Karpas-422 (cell line): ENCODE data around the gene DQX1. TPM values are rescaled to one million over a fixed set of nuclear protein-coding genes. Genes with fewer than 3 reads are reported as not detected.
A peak's percentile ranks its signal among the peaks of the same experiment; 100 is the strongest.

Experiments used
- DNase-seq: peaks from one replicate; pipeline ENCODE4 v3.0.0-alpha.2; 2015
- H2AFZ ChIP-seq: fragments of 200-600 bp; sonication (generic); 2 replicates; pipeline ENCODE4 v1.6.1; 2014; ENCODE audit warnings: antibody characterized with exemption, low read length, mixed read lengths
- H3K27ac ChIP-seq: fragments of 200-600 bp; sonication (generic); 2 replicates; pipeline ENCODE4 v1.5.1; 2014; ENCODE audit warnings: mild to moderate bottlenecking, low read length, moderate library complexity
- H3K27me3 ChIP-seq: fragments of 200-600 bp; sonication (generic); 2 replicates; pipeline ENCODE4 v1.6.1; 2014; ENCODE audit warnings: low read length, mixed read lengths
- H3K36me3 ChIP-seq: fragments of 200-600 bp; sonication (generic); 2 replicates; pipeline ENCODE4 v1.6.1; 2014; ENCODE audit warnings: low read length, mixed read lengths; ENCODE audit not compliant: insufficient read depth
- H3K4me1 ChIP-seq: fragments of 200-600 bp; sonication (generic); 2 replicates; pipeline ENCODE4 v1.6.1; 2014; ENCODE audit warnings: mild to moderate bottlenecking, low read length, mixed read lengths
- H3K4me2 ChIP-seq: fragments of 200-600 bp; sonication (generic); 2 replicates; pipeline ENCODE4 v1.6.1; 2014; ENCODE audit warnings: low read length, low read depth, mild to moderate bottlenecking; ENCODE audit not compliant: poor library complexity, severe bottlenecking
- H3K4me3 ChIP-seq: fragments of 200-600 bp; sonication (generic); 2 replicates; pipeline ENCODE4 v1.5.1; 2014; ENCODE audit warnings: mild to moderate bottlenecking, antibody characterized with exemption, low read length, mixed read lengths
- H3K79me2 ChIP-seq: fragments of 200-600 bp; sonication (generic); 2 replicates; pipeline ENCODE4 v1.6.1; 2014; ENCODE audit warnings: mild to moderate bottlenecking, low read length, mixed read lengths
- H3K9ac ChIP-seq: fragments of 200-600 bp; sonication (generic); 2 replicates; pipeline ENCODE4 v1.6.0; 2014; ENCODE audit warnings: low read length
- H3K9me2 ChIP-seq: fragments of 200-600 bp; sonication (generic), shearing (Covaris generic); replicated peaks from 2 replicates; pipeline ENCODE4 v1.6.0; 2014; ENCODE audit warnings: mild to moderate bottlenecking, low read length, moderate library complexity; ENCODE audit not compliant: insufficient read depth
- H3K9me3 ChIP-seq: fragments of 300-700, 200-600 bp; sonication (generic); 2 replicates; pipeline ENCODE4 v1.6.1; 2014; ENCODE audit warnings: low read length, mixed read lengths
- H4K20me1 ChIP-seq: fragments of 200-600 bp; sonication (generic); 2 replicates; pipeline ENCODE4 v1.6.1; 2014; ENCODE audit warnings: mild to moderate bottlenecking, antibody characterized with exemption, low read length, low read depth; ENCODE audit not compliant: insufficient read depth
- total RNA-seq: library from RNA; depleted of rRNA; stranded (reverse); fragments of >200 nt; shearing (Covaris generic); gene quantifications from 2 replicates; pipeline ENCODE4 v1.2.3, GENCODE V29; 2014; ENCODE audit warnings: low replicate concordance

Gene DQX1
- total RNA-seq, 1 experiment from 2014 or later = 22.6 TPM

GRCh38 chr2:74532222-74532621, 6.2 kb upstream of the DQX1 start:
- H3K9me2 ChIP-seq = no peaks in the 10 kb centered on the region
- no peak overlapping the region for H2AFZ ChIP-seq
- no peaks in the 10 kb centered on the region for H3K9me3 ChIP-seq
- DNase-seq = peak; percentile 70
- H3K4me1 ChIP-seq = peaks cover 29% of the 10 kb centered on the region
- H3K4me3 ChIP-seq = no peak overlapping the region
- H3K27ac ChIP-seq = no peak overlapping the region
- peaks cover 31% of the 10 kb centered on the region for H3K79me2 ChIP-seq
- H4K20me1 ChIP-seq = peaks cover 13% of the 10 kb centered on the region; the same call in 1 of the 2 replicates
- H3K36me3 ChIP-seq = peaks cover 11% of the 10 kb centered on the region
- no peak overlapping the region for H3K4me2 ChIP-seq
- H3K27me3 ChIP-seq = no peaks in the 10 kb centered on the region
- H3K9ac ChIP-seq = no peak overlapping the region

DNA sequence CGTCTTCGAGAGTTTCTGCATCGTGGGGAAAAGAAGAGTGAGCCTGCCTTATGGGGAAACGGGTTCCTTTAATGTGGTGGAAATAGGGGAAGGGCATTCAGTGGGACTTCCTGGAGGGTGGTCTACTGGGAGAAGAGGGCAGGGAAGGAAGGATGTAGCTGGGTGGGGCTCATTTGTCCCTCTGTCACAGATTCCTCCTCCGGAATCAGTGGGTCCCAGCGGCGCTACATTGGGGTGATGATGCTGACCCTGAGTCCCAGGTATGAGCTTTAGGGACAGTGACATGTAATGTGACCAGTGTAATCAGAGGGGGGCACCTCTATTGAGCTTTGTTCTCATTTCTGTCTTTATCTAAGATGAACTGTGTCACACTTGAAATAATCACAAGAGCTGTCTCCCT, 5.6 kb upstream of the DQX1 start:
- peak overlapping the region; percentile 91 for H3K4me2 ChIP-seq
- H4K20me1 ChIP-seq = peaks cover 13% of the 10 kb centered on the region; the same call in 1 of the 2 replicates
- H3K36me3 ChIP-seq = peaks cover 17% of the 10 kb centered on the region
- H3K79me2 ChIP-seq = peaks cover 31% of the 10 kb centered on the region
- peak overlapping the region; percentile 91; the same call in 1 of the 2 replicates for H3K4me3 ChIP-seq
- no peak overlapping the region for H3K27ac ChIP-seq
- DNase-seq = no peak
- H3K9me2 ChIP-seq = no peaks in the 10 kb centered on the region
- H3K27me3 ChIP-seq = no peaks in the 10 kb centered on the region
- H3K4me1 ChIP-seq = peaks cover 34% of the 10 kb centered on the region
- no peaks in the 10 kb centered on the region for H3K9me3 ChIP-seq
- H3K9ac ChIP-seq = peak overlapping the region; percentile 94
- H2AFZ ChIP-seq = no peak overlapping the region

- H3K79me2 ChIP-seq = peaks cover 31% of the 10 kb centered on the region
- DNase-seq = peak; percentile 77
- H2AFZ ChIP-seq = peak overlapping the region; percentile 87
- no peaks in the 10 kb centered on the region for H3K9me3 ChIP-seq
- peaks cover 13% of the 10 kb centered on the region; the same call in 1 of the 2 replicates for H4K20me1 ChIP-seq
- H3K4me3 ChIP-seq = peak overlapping the region; percentile 91
- peak overlapping the region; percentile 94 for H3K9ac ChIP-seq
- H3K4me2 ChIP-seq = peak overlapping the region; percentile 91
- H3K9me2 ChIP-seq = no peaks in the 10 kb centered on the region
- peak overlapping the region; percentile 47; the same call in 1 of the 2 replicates for H3K27ac ChIP-seq
- peaks cover 29% of the 10 kb centered on the region for H3K36me3 ChIP-seq
- H3K4me1 ChIP-seq = peaks cover 38% of the 10 kb centered on the region
- no peaks in the 10 kb centered on the region for H3K27me3 ChIP-seq
Measured at GRCh38 chr2:74530239-74531187, 4.5 kb upstream of the DQX1 start.

- peak within 1 kb of the TSS; percentile 63 for H3K27ac ChIP-seq
- H3K4me3 ChIP-seq = peak within 1 kb of the TSS; percentile 91
- peaks cover 13% of the 10 kb centered on the region; the same call in 1 of the 2 replicates for H4K20me1 ChIP-seq
- peak; percentile 100 for DNase-seq
- no peaks in the 10 kb centered on the region for H3K9me2 ChIP-seq
- H3K4me1 ChIP-seq = peaks cover 38% of the 10 kb centered on the region
- H3K36me3 ChIP-seq = peaks cover 31% of the 10 kb centered on the region
- H3K9ac ChIP-seq = peak within 1 kb of the TSS; percentile 94
- peak within 1 kb of the TSS; percentile 92 for H3K4me2 ChIP-seq
- H2AFZ ChIP-seq = peak within 1 kb of the TSS; percentile 87
- no peaks in the 10 kb centered on the region for H3K9me3 ChIP-seq
- H3K79me2 ChIP-seq = peaks cover 31% of the 10 kb centered on the region
- no peaks in the 10 kb centered on the region for H3K27me3 ChIP-seq
Measured at GRCh38 chr2:74529357-74530238, 3.6 kb upstream of the DQX1 start, which contains the start of the genes AUP1 and HTRA2. AUP1 (minus strand) TSS chr2:74529706; CDS start chr2:74529629, 77 bp downstream. HTRA2 (plus strand) TSS chr2:74529933; CDS start chr2:74530007, 74 bp downstream.

DNA sequence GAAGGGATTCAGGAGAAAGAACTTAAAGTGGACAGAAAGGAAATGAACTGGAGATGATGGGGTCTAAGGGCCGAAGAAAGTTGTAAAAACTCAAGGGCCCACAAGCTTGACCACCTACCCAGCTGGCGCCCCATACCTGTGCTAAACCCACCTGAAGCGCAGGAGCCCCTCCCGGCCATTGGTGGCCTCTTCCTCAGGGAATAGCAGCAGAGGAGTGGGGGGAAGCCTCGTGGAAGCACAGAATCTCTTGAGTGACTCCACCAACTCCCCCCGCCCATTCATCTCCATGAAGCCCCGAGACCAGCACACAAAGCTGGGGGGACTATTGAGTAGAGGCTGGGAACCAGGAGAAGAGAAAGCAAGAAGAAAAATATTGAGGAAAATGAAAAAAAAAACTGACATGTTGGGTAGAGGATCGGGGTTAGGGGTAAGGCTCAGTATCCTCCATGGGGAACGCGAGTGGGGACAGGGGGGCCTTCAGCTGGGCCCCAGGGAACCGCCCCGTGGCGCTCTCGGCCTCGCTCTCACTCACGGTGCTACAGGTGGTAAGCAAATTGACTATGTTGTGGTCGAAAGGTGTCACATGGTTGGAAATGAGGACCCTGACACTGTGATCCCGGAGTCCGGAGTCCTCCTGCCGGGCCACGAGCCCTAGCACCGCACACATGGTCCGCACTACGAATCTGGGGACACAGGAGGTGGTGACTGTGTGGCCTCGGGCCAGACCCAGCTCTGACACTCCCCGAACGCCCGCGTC, 2.7 kb upstream of the DQX1 start:
- peak; percentile 82 for DNase-seq
- H3K27ac ChIP-seq = peak overlapping the region; percentile 63
- no peak overlapping the region for H2AFZ ChIP-seq

GRCh38 chr2:74527741-74528140, 1.7 kb upstream of the DQX1 start:
- H3K27ac ChIP-seq = no peak overlapping the region
- H3K79me2 ChIP-seq = peaks cover 31% of the 10 kb centered on the region
- H3K36me3 ChIP-seq = peaks cover 31% of the 10 kb centered on the region
- no peak overlapping the region for H2AFZ ChIP-seq
- H3K4me1 ChIP-seq = peaks cover 38% of the 10 kb centered on the region
- peak overlapping the region; percentile 91 for H3K4me3 ChIP-seq
- H3K9ac ChIP-seq = peak overlapping the region; percentile 84; the same call in 1 of the 2 replicates
- H3K9me3 ChIP-seq = no peaks in the 10 kb centered on the region
- peaks cover 13% of the 10 kb centered on the region; the same call in 1 of the 2 replicates for H4K20me1 ChIP-seq
- H3K27me3 ChIP-seq = no peaks in the 10 kb centered on the region
- no peaks in the 10 kb centered on the region for H3K9me2 ChIP-seq
- H3K4me2 ChIP-seq = peak overlapping the region; percentile 92
- DNase-seq = no peak

More for the DNA sequence above, 2.7 kb upstream of the DQX1 start:
- peak overlapping the region; percentile 91 for H3K4me3 ChIP-seq
- H3K27me3 ChIP-seq = no peaks in the 10 kb centered on the region
- H3K9me2 ChIP-seq = no peaks in the 10 kb centered on the region
- peaks cover 31% of the 10 kb centered on the region for H3K79me2 ChIP-seq
- H3K4me1 ChIP-seq = peaks cover 38% of the 10 kb centered on the region
- H3K9me3 ChIP-seq = no peaks in the 10 kb centered on the region
- peak overlapping the region; percentile 92 for H3K4me2 ChIP-seq
- H3K9ac ChIP-seq = peak overlapping the region; percentile 84
- H4K20me1 ChIP-seq = peaks cover 13% of the 10 kb centered on the region; the same call in 1 of the 2 replicates
- peaks cover 31% of the 10 kb centered on the region for H3K36me3 ChIP-seq

GRCh38 chr2:74526649-74527230, 709 bp upstream of the DQX1 start:
- no peak overlapping the region for H2AFZ ChIP-seq
- peak overlapping the region; percentile 7 for H3K4me2 ChIP-seq
- peaks cover 13% of the 10 kb centered on the region; the same call in 1 of the 2 replicates for H4K20me1 ChIP-seq
- peaks cover 31% of the 10 kb centered on the region for H3K36me3 ChIP-seq
- no peak overlapping the region for H3K27ac ChIP-seq
- peaks cover 31% of the 10 kb centered on the region for H3K79me2 ChIP-seq
- no peak for DNase-seq
- H3K9ac ChIP-seq = no peak overlapping the region
- no peaks in the 10 kb centered on the region for H3K9me2 ChIP-seq
- no peaks in the 10 kb centered on the region for H3K9me3 ChIP-seq
- H3K4me1 ChIP-seq = peaks cover 38% of the 10 kb centered on the region
- H3K27me3 ChIP-seq = no peaks in the 10 kb centered on the region
- no peak overlapping the region for H3K4me3 ChIP-seq
